ENCODE results near the gene KCNA4. TPM values are rescaled to one million over a fixed set of nuclear protein-coding genes. Genes with fewer than 3 reads are reported as not detected.
"Not testable (repeated sequence)": the region's sequence is repeated elsewhere in the genome, so short reads cannot be mapped to it uniquely, and the experiment has no call there.

KCNA4 gene
- total and polyA plus RNA-seq, 12 donors = 1.2 to 12.8 (median 7.2) TPM

DNA sequence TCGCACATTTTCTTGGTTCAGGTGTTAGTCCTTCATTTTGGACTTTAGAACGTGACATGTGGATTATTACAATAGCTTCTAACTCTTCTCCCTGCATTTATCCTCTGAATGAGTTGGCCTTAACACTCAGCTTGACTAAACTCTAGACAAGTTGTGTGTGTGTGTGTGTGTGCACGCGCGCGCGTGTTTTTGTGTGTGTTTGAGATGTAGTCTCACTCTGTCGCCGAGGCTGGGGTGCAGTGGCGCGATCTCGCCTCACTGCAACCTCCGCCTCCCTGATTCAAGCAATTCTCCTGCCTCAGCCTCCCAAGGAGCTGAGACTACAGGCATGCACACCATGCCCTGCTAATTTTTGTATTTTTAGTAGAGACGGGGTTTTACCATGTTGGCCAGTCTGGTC lies 24.3 kb upstream of the KCNA4 start:
- Histone ChIP-seq H3K4me1 (no peaks in the 10 kb centered on the region), H3K27me3 (no peaks in the 10 kb centered on the region), H3K36me3 (no peaks in the 10 kb centered on the region), H3K27ac (no peak overlapping the region), H3K4me3 (no peak overlapping the region), H3K9me3 (no peaks in the 10 kb centered on the region)
- 93 to 95% methylated on average over 14 of the region's 14 CpGs for WGBS, 2 donors
- TF ChIP-seq, protein P1, sequence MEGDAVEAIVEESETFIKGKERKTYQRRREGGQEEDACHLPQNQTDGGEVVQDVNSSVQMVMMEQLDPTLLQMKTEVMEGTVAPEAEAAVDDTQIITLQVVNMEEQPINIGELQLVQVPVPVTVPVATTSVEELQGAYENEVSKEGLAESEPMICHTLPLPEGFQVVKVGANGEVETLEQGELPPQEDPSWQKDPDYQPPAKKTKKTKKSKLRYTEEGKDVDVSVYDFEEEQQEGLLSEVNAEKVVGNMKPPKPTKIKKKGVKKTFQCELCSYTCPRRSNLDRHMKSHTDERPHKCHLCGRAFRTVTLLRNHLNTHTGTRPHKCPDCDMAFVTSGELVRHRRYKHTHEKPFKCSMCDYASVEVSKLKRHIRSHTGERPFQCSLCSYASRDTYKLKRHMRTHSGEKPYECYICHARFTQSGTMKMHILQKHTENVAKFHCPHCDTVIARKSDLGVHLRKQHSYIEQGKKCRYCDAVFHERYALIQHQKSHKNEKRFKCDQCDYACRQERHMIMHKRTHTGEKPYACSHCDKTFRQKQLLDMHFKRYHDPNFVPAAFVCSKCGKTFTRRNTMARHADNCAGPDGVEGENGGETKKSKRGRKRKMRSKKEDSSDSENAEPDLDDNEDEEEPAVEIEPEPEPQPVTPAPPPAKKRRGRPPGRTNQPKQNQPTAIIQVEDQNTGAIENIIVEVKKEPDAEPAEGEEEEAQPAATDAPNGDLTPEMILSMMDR (IDR thresholded peaks at IDR 0.05) = no peak
- ATAC-seq (no peak), DNase-seq (no peak)
- intact Hi-C loops (cut with DNase I) = loop anchor here in 4 of 10 donors (10.0 kb wide), 3 partner anchors 176 to 586 kb away; no protein-coding TSS in a partner anchor

DNA sequence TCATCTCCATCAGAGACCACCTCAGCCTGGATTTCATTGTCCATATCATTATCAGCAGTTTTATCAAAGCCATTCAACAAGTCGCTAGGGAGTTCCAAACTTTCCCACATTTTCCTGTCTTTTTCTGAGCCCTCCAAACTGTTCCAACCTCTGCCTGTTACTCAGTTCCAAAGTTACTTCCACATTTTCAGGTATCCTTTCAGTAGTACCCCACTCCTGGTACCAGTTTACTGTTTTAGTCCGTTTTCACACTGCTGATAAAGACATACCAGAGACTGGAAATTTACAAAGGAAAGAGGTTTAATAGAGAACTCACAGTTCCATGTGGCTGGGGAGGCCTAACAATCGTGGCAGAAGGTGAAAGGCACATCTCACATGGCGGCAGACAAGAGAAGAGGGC lies 17.9 kb upstream of the KCNA4 start:
- ATAC-seq; H3K27ac ChIP-seq; H3K4me1 ChIP-seq; intact Hi-C loops (cut with DNase I); H3K36me3 ChIP-seq; DNase-seq; H3K4me3 ChIP-seq; H3K27me3 ChIP-seq: not testable (repeated sequence)
- peaks cover 0 to 17% (median 0%) of the 10 kb centered on the region in 11 donors for H3K9me3 ChIP-seq
- WGBS, 2 donors = 74 to 75% methylated on average over 4 of the region's 4 CpGs

DNA sequence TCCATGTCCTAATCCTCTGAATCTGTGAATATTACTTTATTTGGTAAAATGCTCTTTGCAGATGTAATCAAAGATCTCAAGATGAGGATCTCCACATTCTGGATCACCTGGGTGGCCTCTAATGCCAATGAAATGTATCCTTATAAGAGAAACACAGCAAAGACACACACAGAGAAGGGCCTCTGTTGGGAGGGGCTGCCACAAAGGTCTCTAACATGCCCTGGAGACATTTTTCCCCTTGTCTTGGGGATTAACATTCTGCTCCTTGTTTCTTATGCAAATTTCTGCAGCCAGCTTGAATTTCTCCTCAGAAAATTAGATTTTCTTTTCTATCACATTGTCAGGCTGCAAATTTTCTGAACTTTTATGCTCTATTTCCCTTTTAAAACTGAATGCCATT lies 17.3 kb upstream of the KCNA4 start:
- not testable (repeated sequence) for H3K36me3 ChIP-seq

GRCh38 chr11:30025396-30026139 lies 8.7 kb upstream of the KCNA4 start:
- intact Hi-C loops (cut with DNase I) = no loop called here
- WGBS, 2 donors = 52 to 71% methylated on average over 6 of the region's 6 CpGs
- Histone ChIP-seq H3K27ac (no peak overlapping the region), H3K36me3 (no peaks in the 10 kb centered on the region), H3K4me1 (no peaks in the 10 kb centered on the region), H3K27me3 (no peaks in the 10 kb centered on the region), H3K4me3 (no peak overlapping the region), H3K9me3 (no peaks in the 10 kb centered on the region)
- TF ChIP-seq, protein P1 (IDR thresholded peaks at IDR 0.05) = no peak
- no peak for ATAC-seq
- no peak for DNase-seq

More for the DNA sequence above, 17.3 kb upstream of the KCNA4 start:
- H3K4me3 ChIP-seq; ATAC-seq; intact Hi-C loops (cut with DNase I); DNase-seq; H3K27me3 ChIP-seq; H3K27ac ChIP-seq; H3K4me1 ChIP-seq: not testable (repeated sequence)
- H3K9me3 ChIP-seq = peaks cover 0 to 17% (median 0%) of the 10 kb centered on the region in 11 donors

GRCh38 chr11:30023074-30023473 lies 6.2 kb upstream of the KCNA4 start:
- no peak for ATAC-seq
- H3K9me3 ChIP-seq = no peaks in the 10 kb centered on the region
- TF ChIP-seq, protein P1 (IDR thresholded peaks at IDR 0.05) = no peak
- H3K27me3 ChIP-seq = peaks cover 0 to 14% (median under 1%) of the 10 kb centered on the region in 7 donors
- no peaks in the 10 kb centered on the region for H3K36me3 ChIP-seq
- 18 to 21% methylated on average over 2 of the region's 2 CpGs for WGBS, 2 donors
- no peak overlapping the region for H3K27ac ChIP-seq
- no peak for DNase-seq
- intact Hi-C loops (cut with DNase I) = no loop called here
- no peaks in the 10 kb centered on the region for H3K4me1 ChIP-seq
- H3K4me3 ChIP-seq = no peak overlapping the region
